GM18498 (cell line): ENCODE results near the gene ESYT2.

Experiments
- ATAC-seq: cut with Tn5 transposase; IDR thresholded peaks from one replicate; pipeline ENCODE4 v1.9.1; 2021; ENCODE audit warnings: mild to moderate bottlenecking, moderate library complexity; ENCODE audit not compliant: unreplicated experiment

ESYT2 gene

DNA sequence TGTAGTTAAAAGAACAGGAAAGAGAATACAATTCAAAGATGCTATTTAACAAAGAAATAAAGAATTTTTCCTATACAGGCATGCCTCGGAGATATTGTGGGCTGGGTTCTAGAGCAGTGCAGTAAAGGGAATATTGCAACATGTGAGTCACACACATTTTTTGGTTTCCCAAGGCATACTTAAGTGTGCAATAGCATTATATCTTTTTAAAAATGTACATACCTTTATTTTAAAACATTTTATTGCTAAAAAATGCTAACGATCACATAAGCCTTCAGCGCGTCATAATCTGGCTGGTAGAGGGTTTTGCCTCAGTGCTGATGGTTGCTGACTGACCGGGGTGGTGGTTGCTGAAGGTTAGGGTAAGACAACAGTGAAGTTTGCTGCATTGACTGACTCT, 54.4 kb downstream of the ESYT2 start:
- ATAC-seq, result no peak

DNA sequence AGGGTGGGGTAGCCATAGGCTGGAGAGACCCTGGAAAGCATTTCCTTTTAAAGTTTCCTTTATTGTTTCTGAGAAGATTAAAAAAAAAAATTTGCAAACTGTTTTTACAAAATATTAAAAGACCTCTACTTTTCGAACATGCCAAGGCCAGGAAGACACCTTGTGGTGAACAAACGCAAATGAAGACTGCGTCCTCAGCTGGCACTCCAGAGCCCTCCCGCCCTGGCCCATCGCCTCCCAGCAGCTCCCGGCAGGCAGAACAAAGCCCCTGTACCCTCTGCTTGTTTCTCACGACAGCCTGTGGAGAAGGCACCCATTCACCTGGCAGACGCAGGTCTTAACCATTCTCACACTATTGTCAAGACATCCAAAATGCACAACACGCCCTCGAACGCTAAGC, 56.4 kb downstream of the ESYT2 start:
- no peak for ATAC-seq

DNA sequence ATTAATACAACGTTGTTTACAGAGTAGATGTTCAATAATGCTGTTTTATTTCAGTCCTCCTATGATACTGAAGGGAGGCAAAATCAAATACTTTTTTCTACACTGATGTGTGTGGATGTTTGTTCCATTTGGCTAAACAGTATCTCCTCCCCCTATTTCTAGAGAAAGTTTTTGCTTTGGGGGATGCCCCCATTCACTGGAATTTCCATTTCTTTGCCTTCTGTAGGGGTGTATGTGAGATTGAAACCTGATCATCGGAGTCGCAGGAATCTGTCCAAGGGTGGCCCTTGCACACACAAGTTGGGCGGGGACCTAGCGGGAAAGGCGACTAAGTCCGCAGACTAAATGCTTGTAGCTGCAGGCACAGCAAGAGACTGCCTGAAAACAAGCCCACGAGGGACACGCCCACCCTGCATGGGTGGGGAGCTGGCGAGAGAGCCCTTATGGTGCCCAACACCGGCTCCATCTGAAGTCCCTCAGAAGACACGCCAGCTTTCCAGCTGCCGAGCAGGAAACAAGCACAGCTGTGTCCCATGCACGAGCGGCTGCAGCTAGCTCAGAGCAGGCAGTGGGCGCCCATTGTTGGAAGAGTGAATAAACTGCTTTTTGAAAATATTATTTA, 58.0 kb downstream of the ESYT2 start:
- ATAC-seq, result no peak

DNA sequence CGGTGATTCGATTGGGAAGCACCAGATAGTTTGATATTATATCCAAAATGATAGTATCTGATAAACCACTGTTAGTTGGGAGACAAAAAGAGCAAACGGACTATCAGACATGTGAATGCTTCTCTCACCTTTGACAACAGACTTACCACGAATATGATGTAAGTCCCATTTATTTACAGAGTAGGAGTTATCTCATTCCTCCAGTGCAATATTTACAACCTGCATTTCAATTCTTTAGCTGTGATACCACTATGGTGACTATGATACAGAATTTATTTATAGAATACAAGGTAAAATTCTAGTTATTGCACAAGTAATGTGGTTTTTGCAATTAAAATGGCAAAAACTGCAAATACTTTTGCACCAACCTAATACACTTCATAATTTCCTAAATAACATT, 61.6 kb downstream of the ESYT2 start:
- no peak for ATAC-seq

DNA sequence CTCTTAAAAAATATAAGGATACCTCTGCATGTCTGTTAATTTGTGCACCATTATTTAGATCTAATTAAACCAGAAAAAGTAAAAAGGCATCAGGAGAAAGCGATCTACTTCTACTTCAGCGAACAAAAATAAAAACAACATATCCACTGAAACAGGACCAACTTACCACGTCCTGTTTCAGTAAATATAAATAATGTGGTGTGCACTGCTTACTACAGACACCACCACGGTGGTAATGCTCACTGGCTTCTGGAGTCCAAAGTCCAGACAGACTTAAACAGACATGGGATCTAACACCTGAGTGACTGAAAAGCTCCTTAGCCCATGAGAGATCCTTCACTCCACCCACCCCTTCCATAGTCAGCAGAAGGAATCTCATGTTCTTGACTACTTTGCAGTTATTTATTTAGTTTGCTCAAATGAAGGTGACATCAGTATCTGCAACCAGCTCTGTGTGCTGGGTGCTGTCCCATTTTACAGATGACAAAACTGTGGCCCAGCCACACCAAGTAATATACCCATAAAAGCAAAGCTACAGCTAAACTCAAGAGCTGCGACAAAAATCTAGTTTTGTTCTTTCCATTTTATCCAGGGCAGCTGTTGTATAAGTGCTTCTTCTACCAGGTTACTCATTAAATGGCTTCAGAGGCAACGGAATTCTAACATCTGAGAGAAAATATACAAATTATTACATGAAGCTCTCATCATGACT, 62.6 kb downstream of the ESYT2 start:
- ATAC-seq, result peak; percentile 80

DNA sequence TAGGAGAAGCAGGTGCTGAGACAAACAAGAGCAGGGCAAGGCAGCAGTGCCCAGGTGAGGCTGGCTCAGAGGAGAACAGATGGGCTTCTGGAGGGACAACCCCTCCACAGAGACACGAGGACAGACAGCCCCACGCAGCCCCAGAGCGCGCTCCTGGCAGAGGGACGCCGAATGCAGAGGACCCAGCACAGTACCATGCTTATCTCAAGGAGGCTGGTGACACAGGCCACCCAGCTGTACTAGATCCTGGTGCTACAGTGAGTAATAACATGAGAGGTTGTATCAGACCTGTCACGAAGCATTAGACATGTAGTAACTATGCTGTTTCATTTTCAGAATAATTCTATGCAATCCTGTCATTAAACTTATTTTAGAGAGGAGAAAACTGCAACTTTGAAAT, 64.3 kb downstream of the ESYT2 start:
- no peak for ATAC-seq

DNA sequence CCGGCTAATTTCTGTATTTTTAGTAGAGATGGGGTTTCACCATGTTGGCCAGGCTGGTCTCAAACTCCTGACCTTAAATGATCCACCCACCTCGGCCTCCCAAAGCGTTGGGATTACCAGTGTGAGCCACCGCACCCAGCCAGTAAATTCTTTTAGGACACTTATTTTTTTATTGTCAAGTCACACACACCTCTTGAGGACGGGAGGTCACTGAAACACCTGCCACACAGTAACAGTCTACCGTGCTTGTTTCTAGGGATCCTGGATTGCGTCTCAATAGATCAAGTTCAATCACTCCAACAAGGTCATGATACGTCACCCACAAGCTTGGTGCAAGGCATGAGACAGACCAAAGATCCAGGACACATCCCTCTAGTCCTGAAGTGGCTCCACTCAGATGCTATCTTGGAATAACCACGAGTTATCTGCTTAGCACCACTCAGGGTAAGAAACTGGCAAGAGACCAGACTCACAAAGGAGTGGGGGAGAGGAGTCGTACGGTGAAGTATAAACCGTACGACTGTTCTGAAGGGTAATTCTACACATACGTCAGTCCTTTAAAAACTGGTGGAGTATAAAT, 65.8 kb downstream of the ESYT2 start:
- ATAC-seq, result no peak

DNA sequence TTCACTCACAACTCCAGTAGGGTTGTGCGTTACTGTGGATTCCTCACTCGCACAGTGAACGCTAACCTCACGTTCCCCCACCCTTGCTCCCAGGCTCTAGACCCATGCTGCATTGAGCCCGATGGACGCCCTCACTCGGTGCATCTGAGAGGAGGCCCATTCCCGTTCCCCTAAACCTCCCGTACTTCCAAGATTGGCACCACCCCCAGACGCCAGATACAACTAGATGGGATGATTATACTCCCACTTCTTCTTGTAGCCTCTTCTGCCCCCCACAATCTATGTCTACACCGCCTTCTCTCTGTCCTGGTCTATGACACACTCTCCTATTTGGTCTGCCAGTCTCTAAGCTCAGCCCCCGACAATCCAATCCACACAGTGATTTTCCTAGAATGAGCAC, 67.4 kb downstream of the ESYT2 start:
- ATAC-seq, result no peak

DNA sequence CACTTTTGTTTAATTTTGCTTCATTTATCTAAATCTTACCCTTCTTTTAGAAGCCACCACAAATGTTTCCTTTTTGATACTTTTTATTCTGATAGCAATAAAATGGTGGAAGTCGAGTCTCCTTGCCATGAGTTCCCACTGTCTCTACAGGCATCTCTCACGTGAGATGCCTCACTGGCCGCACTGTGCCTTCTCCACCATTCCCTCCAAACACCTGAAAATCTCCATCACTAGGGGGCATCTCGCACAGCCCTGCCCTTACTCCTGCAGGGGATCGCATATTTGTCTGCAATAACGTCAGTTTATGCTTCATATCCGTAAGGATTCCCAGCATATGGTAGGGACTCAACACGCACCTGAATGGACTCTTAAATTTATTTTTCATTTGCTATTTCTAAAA, 68.4 kb downstream of the ESYT2 start:
- ATAC-seq, result no peak

DNA sequence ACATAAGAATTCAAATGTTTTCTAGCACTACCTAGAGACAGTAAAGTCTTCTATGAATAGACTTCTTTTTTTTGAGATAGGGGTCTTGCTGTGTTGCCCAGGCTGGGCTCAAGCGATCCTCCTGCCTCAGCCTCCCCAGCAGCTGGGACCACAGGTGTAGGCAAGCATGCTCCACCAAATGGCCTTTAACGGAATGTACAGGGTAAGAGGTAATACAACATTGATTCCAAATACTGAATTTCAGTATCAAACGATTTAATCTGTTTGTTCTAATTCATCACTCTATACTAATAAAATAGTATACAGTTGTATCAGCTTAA, 68.9 kb downstream of the ESYT2 start:
- ATAC-seq, result no peak

DNA sequence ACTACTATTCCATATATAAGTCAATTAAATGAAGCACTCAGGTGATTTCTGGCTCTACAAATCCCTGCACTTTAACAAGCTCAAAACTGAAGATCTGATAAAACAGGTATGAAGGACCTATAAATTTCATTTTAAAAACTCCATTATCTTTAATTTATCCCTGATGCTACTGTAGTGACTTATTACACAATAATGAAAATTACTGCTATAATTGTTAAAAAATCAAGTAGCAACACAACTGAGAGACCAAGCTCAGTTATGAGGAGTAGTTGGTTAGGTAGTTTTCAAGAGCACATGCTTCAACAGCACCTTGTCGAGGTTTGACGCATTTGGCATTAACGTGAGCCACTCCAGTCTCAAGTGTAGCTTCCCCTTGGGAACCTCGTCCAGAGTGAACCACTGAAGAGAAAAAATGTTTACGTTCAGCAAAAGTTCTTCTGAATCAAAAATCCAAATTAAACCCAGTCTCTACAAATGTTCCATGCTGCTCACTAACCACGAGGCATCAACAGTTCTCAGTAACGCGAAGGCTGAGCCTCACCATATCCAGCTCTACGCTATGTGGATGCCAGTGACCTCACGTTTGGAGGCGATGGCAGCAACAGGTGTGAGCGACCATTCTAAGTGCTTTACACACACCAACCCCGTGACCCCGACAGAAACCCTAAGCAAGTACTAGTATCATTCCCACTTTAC, 69.4 kb downstream of the ESYT2 start:
- ATAC-seq, result no peak

DNA sequence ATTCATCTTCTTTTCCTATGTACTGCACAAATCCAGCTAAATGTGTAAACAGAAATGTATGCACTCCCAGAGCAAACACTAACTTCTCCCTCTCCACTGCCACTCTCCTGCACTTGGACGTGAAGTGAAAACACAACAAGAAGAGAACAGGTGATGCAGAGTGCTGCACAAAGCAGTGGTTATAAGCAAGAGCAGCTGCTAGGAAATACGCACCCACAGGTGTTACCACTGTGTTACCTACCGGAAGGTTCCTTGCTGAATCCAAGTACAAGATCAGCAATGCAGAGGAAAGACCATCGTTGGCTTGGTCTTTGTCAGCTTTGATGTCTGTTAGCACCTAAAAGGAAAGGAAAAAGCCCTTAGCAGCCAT, 70.1 kb downstream of the ESYT2 start:
- ATAC-seq, result no peak

DNA sequence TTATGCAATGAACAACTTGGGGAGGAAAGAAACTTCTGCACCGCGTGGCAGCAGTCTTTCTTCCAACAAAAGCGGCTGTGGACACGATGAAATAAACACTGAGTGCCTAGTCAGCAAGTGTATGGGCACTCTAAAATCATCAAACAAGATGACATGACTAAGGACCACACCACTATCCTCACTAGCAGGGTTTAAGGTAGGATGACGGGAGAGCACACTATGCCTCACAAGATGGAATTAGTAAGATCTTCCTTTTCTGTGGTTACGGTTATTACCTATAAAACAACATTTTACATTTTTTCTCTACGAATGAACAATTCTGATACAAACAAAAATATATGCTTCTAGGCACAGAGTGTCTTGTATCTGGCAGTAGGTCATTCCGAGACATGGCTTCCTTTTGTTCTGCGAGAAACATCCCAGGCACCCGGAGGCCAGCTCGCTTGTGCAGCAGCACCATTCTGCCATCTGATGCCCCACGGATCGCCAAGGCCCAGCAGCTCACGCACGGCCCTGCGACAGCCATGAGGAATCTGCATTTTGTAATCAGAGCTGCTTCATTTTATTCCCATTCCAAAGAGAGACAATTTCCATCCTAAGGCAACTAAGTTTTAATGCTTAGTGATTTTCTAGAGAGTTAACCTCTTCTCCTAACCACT, 70.6 kb downstream of the ESYT2 start:
- ATAC-seq, result no peak

DNA sequence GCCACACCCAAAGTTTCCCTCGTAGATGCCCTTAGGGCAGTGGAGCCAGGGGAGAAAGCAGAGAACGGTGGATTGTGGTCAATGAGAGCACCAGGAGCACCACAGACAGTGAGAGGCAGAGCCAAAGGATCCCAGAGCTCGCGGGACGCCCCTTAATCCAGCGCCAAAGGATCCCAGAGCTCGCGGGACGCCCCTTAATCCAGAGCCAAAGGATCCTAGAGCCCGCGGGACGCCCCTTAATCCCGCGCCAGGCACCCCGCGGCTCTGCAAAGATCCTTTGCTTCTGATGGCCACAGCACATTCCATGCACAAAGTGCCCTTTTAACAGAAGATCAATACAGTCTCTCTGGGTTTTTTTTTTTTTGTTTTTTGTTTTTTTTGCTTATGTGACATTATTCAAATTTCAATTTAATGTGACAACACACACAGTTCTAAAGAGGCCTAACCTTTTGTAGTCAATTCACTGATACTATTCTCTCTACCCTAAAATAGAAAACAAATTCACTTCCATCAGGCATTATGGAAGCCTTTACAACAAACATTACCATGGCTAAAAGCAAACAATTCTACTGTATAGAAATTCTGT, 71.8 kb downstream of the ESYT2 start:
- ATAC-seq, result no peak

DNA sequence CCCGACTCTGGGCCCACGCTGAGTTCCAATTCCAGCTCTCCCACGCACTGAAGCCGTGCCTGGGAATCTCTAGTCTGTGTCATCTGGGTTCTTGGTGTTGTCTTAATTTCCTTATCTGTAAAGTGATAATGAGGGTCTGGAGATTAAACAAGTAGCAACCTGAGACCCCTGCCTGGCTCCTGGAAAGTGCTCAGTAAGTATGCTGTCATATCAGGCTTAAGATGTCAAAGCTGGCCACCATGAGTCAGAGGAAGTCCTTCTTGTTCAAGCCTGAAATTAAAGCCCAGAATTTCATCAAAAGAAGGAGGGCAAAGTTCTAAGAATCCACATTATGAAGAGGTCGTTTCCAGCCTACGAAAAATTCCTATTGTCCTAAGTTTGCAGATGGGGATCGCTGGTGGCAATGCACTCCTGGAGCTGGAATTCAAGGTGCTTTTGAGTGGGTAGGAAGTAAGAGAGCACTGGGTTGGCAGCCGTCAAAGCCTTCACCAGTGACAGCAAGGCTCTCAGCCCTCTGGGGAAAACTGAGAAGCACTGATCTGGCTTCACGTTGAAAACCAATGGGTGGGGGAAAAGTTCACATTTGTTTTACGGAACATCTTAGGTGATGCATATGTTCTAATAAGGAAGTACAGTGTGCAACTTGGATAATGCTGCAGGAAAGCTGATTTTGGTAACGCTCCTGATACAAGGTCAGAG, 74.4 kb downstream of the ESYT2 start:
- ATAC-seq, result no peak

DNA sequence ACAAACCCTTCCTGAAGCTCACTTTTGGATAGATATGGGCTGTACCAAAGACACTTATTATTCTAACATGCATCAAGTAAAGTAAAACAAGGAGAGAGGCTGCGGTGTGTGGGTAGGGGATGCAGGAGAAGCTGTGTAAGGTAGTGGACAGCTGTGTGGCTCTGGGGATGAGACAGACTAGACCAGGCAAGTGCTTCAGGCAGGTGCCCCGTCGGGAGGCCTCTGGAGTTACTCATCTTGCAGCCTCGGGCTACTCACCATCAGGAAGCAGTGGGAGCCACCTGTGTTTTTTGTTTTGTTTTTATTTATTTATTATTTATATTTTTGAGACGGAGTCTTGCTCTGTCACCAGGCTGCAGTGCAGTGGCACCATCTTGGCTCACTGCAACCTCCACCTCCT, 75.4 kb downstream of the ESYT2 start:
- ATAC-seq, result no peak

DNA sequence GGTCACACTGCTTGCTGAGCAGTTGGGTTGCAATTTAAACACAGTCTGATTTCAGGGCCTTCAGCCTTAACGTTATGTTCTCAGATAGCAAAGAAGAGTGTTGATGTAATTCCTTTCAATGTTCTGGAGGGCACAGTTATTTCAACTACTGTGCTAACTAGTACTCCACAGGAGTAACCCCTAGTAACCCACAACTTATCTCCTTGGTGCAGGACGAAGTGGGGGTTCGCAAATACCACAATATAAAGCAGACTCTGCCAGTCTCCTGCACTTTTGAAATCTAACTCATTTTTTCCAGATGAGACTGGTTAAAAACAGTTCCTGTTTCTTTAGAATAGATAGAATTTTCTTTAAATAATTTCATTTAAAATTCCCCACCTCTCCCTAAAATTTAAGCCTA, 77.6 kb downstream of the ESYT2 start:
- no peak for ATAC-seq

DNA sequence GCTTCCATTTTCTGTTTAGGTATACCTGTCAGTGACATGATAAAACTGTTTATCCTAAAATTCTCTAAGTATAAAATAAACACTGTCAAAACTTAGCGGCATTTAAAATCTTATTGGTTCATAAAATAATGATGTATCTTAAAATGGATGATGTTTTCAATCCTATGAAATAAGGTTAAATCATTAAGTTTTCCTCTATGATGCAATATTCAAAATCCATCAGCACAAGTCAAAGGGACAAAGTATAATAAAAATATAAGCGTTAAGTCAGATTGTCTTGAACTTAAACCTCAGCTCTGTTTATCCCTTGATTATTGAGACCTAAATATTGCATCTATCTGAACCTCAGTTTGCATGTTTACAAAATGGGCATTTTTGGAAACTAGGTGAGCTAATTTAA, 78.1 kb downstream of the ESYT2 start:
- ATAC-seq, result no peak

DNA sequence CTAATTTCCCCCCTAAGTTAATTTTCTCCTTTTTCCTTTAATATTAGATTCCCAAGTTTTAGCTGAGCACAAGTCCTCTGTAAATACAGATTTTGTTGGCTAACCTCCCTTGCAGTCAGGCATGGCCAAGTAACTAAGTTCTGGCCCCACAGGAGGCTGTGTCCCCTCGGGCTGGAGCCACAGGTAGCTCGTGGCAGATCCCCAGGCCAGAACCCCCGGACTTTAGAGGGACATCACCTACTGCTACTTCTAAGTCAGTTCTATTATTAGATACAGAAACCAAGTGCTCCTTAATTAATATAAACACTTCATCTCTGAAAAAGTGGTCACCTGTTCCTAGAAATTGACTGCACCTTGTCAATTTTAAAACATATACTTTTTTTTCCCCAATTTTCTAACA, 78.6 kb downstream of the ESYT2 start:
- no peak for ATAC-seq

DNA sequence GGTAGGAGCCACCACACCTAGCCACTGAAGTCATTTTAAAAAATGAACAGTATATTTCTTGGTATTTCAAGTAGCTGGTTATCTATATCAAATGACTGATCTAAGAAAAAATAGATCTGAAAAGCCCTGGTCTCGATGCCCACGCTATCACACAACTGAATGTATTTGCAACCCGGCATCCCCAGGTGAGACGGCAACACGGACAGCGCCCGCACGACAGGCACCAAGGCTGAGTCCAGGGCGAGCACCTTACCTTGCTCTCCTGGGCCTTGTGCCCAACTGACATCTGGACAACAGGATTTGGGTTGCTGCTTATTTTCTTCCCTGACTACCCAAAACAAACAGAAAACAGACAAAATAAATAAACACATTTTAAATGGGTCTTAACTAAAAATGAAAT, 79.9 kb downstream of the ESYT2 start:
- ATAC-seq, result no peak

DNA sequence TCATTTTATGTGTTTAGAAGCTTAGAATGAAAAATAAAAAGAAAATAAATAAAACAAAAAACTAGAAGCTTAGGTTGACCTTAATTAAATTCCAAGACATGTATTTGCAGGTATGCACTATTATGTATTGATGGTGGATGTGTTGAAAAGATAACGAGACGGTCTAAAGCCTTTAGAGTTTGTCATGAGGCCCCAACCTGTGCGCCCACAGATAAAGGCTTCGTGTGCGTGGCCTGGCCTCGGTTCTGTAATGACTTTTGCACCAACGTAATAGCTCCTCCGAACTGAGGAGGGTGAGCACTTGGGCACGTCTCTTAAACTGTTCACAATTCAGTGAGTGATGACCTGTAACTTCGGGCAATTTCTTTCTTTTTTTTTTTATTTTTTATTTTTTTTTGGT, 81.0 kb downstream of the ESYT2 start:
- ATAC-seq, result no peak
